GM12864 (cell line): ENCODE data around the gene B2M.
"Not testable (repeated sequence)": the region's sequence is repeated elsewhere in the genome, so short reads cannot be mapped to it uniquely, and the experiment has no call there.

Source experiments
- DNase-seq: peaks from one replicate; pipeline ENCODE4 v3.0.0-alpha.2; 2011; ENCODE audit warnings: low read depth
- H3K4me3 ChIP-seq: 2 replicates; pipeline ENCODE4 v1.5.1; 2011; ENCODE audit warnings: mild to moderate bottlenecking, low read depth, low read length, control low read depth
- TF ChIP-seq, protein P1 (sequence below): IDR thresholded peaks from 2 replicates; pipeline ENCODE4 v1.5.1; 2011; ENCODE audit warnings: low read depth, mild to moderate bottlenecking, moderate library complexity, low read length, control low read depth, inconsistent platforms; ENCODE audit errors: missing control alignments

Gene B2M

DNA sequence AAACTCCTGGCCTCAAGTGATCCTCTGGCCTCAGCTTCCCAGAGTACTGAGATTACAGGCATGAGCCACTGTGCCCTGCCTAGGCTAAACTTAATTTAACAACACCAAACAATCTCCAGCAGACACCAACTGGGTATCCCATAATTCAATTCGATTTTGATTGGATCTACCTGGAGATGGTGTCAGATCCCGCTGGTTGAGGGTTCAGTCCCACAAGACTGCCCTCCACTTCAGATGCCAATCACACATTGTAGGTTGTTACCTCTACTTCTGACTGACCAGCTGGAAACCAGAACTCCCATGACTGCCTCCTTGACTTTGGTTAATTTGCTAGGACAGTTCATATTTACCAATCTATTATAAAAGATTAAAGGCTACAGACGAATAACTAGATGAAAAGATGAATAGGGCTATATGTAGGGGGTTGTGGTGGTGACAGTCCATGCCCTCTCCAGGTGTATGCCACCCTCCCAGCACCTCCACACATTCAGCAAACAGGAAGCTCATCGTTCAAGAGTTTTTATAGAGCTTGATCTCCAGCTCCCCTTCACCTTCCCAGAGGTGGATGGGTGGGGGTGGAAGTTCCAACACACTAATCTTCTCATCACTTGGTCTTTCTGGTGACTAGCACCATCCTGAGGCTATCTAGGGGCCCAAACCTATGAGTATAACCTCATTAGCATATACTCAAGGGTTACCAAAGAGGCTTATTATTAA lies 9.3 kb downstream of the B2M start:
- TF ChIP-seq, protein P1, sequence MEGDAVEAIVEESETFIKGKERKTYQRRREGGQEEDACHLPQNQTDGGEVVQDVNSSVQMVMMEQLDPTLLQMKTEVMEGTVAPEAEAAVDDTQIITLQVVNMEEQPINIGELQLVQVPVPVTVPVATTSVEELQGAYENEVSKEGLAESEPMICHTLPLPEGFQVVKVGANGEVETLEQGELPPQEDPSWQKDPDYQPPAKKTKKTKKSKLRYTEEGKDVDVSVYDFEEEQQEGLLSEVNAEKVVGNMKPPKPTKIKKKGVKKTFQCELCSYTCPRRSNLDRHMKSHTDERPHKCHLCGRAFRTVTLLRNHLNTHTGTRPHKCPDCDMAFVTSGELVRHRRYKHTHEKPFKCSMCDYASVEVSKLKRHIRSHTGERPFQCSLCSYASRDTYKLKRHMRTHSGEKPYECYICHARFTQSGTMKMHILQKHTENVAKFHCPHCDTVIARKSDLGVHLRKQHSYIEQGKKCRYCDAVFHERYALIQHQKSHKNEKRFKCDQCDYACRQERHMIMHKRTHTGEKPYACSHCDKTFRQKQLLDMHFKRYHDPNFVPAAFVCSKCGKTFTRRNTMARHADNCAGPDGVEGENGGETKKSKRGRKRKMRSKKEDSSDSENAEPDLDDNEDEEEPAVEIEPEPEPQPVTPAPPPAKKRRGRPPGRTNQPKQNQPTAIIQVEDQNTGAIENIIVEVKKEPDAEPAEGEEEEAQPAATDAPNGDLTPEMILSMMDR = no peak
- H3K4me3 ChIP-seq = no peak overlapping the region
- DNase-seq = no peak

DNA sequence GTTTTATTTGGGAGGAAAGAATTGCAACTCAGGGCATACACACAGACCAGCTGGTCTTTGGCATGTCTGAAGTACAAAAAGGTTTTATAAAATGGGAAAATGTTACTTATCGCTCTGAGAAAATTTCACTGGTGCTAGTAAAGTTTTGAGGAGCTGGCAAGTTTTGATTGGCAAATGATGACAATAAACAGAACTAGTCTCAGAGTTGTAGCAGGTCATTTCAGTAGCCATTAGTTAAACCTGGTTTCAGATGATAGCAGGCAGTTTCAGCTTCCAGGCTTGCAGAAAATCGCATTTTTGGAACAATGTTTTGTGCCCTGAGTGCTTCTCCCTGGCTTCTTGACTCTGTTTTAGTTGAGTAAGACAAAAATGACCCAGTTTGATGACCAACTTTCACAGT lies 10.7 kb downstream of the B2M start:
- TF ChIP-seq, protein P1 = no peak
- no peak overlapping the region for H3K4me3 ChIP-seq
- no peak for DNase-seq

DNA sequence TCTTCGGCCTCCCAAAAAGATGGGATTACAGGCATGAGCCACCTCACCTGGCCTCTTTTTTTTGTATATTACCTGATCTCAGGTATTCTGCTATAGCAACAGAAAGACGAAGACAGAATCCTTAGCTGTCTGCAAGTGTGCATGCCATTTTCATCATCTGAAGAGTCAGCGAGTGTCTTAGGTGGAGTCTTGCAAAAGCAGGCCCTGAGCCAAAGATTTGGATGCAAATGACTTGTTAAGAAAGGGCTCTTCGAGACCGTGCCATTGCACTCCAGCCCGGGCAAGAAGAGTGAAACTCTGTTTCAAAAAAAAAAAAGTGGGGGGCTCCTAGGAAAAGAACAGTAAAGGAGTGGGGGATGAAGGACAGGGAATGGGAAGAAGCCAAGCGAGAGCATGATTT lies 14.8 kb downstream of the B2M start:
- H3K4me3 ChIP-seq = peak overlapping the region; percentile 64
- TF ChIP-seq, protein P1 = no peak
- no peak for DNase-seq

DNA sequence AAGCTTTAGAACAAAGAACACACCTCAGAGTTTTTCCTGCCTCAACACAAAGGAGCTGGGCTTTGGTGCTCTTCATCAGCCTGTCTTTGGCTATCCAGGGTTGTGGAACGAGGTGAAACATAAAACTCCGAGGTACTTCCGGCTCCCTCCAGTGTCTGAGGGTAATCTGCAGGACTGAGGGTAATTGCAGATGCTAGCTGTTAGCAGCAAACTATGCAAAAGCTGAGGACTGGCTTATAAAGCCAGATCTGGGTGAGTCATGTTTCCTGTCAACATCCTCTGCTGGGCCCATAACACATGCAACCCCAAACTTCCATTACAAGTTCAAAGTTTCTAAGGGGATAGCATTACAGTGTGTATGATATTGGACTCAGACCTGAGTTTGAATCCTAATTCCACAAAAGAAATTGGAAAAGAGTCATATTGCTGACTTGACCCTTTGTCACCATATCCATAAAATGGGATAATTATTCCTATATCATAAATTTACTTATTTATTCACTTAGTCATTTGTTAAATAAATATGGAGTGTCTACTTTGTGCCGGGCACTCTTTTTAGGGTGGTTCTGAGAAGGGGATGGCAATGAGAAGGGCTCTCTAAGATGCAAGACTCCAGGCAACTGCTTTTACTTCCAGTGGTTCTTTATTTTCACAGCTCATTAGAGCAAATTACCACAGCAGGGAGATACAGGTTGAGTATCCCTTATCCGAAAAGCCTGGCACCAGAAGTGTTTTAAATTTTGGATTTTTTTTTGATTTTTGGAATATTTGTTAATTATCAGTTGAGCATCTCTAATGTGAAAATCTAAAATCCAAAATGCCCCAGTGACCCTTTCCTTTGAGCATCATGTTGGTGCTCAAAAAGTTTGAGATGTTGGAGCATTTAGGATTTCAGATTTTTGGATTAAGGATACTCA lies 15.5 kb downstream of the B2M start:
- DNase-seq = peak; percentile 97
- peak overlapping the region; percentile 91 for H3K4me3 ChIP-seq
- TF ChIP-seq, protein P1 = peak; percentile 5

DNA sequence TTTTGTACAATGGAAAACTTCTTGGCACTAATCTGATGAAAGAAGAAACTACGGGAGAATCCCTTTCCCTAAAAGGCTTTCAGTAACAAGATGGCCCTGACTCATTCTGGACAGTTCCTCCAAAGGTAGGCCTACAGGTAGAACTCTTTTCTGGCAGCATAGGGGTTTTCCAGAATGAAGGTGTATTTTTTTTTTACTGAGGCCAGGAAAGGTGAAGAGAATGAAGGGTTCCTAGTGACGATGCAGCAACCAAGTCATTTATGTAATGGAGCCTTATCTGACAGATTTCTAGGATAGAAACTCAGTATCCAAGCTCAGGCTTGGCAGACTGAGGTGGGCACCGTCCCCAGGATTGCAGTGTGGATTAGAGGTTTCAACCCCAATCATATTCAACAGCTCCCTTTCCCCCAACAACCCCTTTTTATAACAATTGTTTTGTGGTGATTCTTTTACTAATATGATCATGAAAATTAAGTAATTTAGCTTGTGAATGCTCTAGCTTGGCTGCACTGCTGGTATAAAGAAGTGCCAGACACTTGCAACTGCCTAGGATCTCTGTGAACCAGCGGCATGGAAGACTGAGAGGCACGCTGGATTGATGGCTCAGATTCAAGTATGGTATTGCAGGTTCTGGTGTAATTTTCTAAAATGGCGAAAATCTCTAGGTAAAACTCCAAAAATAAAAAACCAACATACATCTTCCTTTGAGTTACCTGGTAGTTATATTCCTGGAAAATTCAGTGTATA lies 16.3 kb downstream of the B2M start:
- H3K4me3 ChIP-seq = peak overlapping the region; percentile 91; the same call in 1 of the 2 replicates
- TF ChIP-seq, protein P1 = no peak
- DNase-seq = no peak

DNA sequence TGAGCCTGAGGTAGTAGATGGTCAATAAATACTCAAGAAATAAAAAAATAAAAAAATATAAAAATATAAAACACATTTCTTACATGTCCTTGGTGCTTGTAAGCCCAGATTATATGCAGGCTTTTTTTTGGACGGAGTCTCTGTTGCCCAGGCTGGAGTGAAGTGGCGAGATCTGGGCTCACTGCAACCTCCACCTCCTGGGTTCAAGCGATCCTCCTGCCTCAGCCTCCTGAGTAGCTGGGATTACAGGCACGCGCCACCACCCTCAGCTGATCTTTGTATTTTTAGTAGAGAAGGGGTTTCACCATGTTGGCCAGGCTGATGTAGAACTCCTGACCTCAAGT lies 16.9 kb downstream of the B2M start:
- not testable (repeated sequence) for DNase-seq
- peak overlapping the region; percentile 91 for H3K4me3 ChIP-seq
